ENCODE data around the gene SMYD2. TPM values are rescaled to one million over a fixed set of nuclear protein-coding genes. Genes with fewer than 3 reads are reported as not detected.

SMYD2 gene
- total and polyA plus RNA-seq, 2 experiments from 2014 or later = 34.4 to 39.8 TPM

GRCh38 chr1:214317734-214318133 is 36.8 kb downstream of the SMYD2 start:
- no peaks in the 10 kb centered on the region for H3K9me3 ChIP-seq (ENCODE audit: low read depth)
- TF ChIP-seq EZH2 (IDR thresholded peaks at IDR 0.05; ENCODE audit: borderline replicate concordance) = no peak
- peak; percentile 4 for TF ChIP-seq CTCF (IDR thresholded peaks at IDR 0.05; ENCODE audit: poor library complexity)
- TF ChIP-seq EZH2phosphoT487 (IDR thresholded peaks at IDR 0.05; ENCODE audit: low read depth, severe bottlenecking, unreplicated experiment) = no peak
- no peak overlapping the region for H2AFZ ChIP-seq
- no peak for DNase-seq (ENCODE audit: low spot score)
- H3K36me3 ChIP-seq (replicated peaks; ENCODE audit: insufficient read depth, low read depth) = no peaks in the 10 kb centered on the region
- H3K79me2 ChIP-seq = no peaks in the 10 kb centered on the region
- no peak overlapping the region for H3K4me2 ChIP-seq
- H3K27ac ChIP-seq = no peak overlapping the region
- no peaks in the 10 kb centered on the region for H3K9me2 ChIP-seq (replicated peaks; ENCODE audit: insufficient read depth)
- H3K4me1 ChIP-seq (ENCODE audit: insufficient read depth) = no peaks in the 10 kb centered on the region
- no peaks in the 10 kb centered on the region for H4K20me1 ChIP-seq (ENCODE audit: insufficient read depth, poor library complexity, severe bottlenecking)
- H3K27me3 ChIP-seq = no peaks in the 10 kb centered on the region
- H3K4me3 ChIP-seq = no peak overlapping the region
- WGBS (ENCODE audit: low lambda C conversion rate, missing lambda C conversion rate) = 83% methylated on average over 5 of the region's 5 CpGs

- Histone ChIP-seq H3K9me2 (replicated peaks; ENCODE audit: insufficient read depth) (no peaks in the 10 kb centered on the region), H3K4me2 (no peak overlapping the region), H3K9me3 (ENCODE audit: low read depth) (no peaks in the 10 kb centered on the region), H3K27ac (no peak overlapping the region), H3K27me3 (no peaks in the 10 kb centered on the region), H4K20me1 (ENCODE audit: insufficient read depth, poor library complexity, severe bottlenecking) (no peaks in the 10 kb centered on the region), H3K4me1 (ENCODE audit: insufficient read depth) (no peaks in the 10 kb centered on the region), H3K79me2 (no peaks in the 10 kb centered on the region), H3K4me3 (no peak overlapping the region), H3K36me3 (replicated peaks; ENCODE audit: insufficient read depth, low read depth) (no peaks in the 10 kb centered on the region), H2AFZ (no peak overlapping the region)
- WGBS (ENCODE audit: low lambda C conversion rate, missing lambda C conversion rate) = 67% methylated on average over 6 of the region's 6 CpGs
- DNase-seq (ENCODE audit: low spot score) = no peak
- TF ChIP-seq EZH2 (IDR thresholded peaks at IDR 0.05; ENCODE audit: borderline replicate concordance) (no peak), CTCF (IDR thresholded peaks at IDR 0.05; ENCODE audit: poor library complexity) (no peak), EZH2phosphoT487 (IDR thresholded peaks at IDR 0.05; ENCODE audit: low read depth, severe bottlenecking, unreplicated experiment) (no peak)
These were observed 37.4 kb downstream of the SMYD2 start for GRCh38 chr1:214318356-214318755.

GRCh38 chr1:214318956-214319736 is 38.2 kb downstream of the SMYD2 start:
- Histone ChIP-seq H3K27me3 (no peaks in the 10 kb centered on the region), H3K27ac (no peak overlapping the region), H4K20me1 (ENCODE audit: insufficient read depth, poor library complexity, severe bottlenecking) (no peaks in the 10 kb centered on the region), H3K4me1 (ENCODE audit: insufficient read depth) (no peaks in the 10 kb centered on the region), H3K9me3 (ENCODE audit: low read depth) (no peaks in the 10 kb centered on the region), H3K4me3 (no peak overlapping the region), H2AFZ (no peak overlapping the region), H3K79me2 (no peaks in the 10 kb centered on the region), H3K36me3 (replicated peaks; ENCODE audit: insufficient read depth, low read depth) (no peaks in the 10 kb centered on the region), H3K4me2 (no peak overlapping the region), H3K9me2 (replicated peaks; ENCODE audit: insufficient read depth) (no peaks in the 10 kb centered on the region)
- no peak for DNase-seq (ENCODE audit: low spot score)
- TF ChIP-seq EZH2phosphoT487 (IDR thresholded peaks at IDR 0.05; ENCODE audit: low read depth, severe bottlenecking, unreplicated experiment) = no peak
- TF ChIP-seq EZH2 (IDR thresholded peaks at IDR 0.05; ENCODE audit: borderline replicate concordance) = no peak
- no peak for TF ChIP-seq CTCF (IDR thresholded peaks at IDR 0.05; ENCODE audit: poor library complexity)
- WGBS (ENCODE audit: low lambda C conversion rate, missing lambda C conversion rate) = 86% methylated on average over 10 of the region's 10 CpGs
